H1 (cell line): ENCODE measurements around the gene EPB41L3. TPM values are rescaled to one million over a fixed set of nuclear protein-coding genes. Genes with fewer than 3 reads are reported as not detected.

ENCODE experiments used
- KDM4A ChIP-seq: IDR thresholded peaks from one replicate; pipeline ENCODE4 v1.7.1; 2012; ENCODE audit warnings: low read depth, mild to moderate bottlenecking, moderate library complexity, low read length, inconsistent platforms; ENCODE audit not compliant: severe bottlenecking
- polyA plus RNA-seq, 7 experiments: library from polyadenylated mRNA; depleted of rRNA in 3 of 7; stranded (reverse) in 5 of 7; unstranded in 2 of 7; fragments of >200 nt in 5 of 7; fragments of 200-250 nt in 2 of 7; gene quantifications; 1 replicate in 5 of 7; 2 replicates in 1 of 7; 4 replicates in 1 of 7; pipeline versions ENCODE4 v1.2.1 to v1.2.3, GENCODE V29; 2011 to 2013; ENCODE audit warnings: missing spikeins in 2 of 7, mixed read lengths in 2 of 7
- total RNA-seq: library from RNA; stranded (reverse); fragmentation: NEBNext Ultra II Directional; extraction: Animal tissue kit (Norgen Biotek cat#: 25700); gene quantifications from 2 replicates; pipeline ENCODE4 v1.2.1, GENCODE V29; 2021

EPB41L3 gene
- total and polyA plus RNA-seq, 2 of the 8 experiments (the other 6 are each of a cell fraction or from before 2014, with no cell fraction given): 7.9 to 16.1 TPM

DNA sequence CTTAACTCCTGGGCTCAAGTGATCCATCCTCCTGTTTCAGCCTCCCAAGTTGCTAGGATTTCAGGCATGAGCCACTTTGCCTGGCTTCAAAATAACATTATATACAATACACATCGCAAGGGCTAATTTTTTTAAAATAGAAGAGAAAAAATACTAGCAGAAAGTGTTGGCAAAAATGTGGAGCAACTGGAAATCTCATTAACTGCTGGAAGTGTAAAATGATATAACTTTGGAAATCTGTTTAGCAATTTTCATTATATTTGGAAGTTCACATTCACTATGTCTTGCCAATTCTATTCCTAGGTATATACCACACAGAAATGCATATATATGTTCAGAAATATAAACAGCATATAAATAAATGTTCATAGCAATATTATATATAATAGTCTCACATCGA lies 193.2 kb downstream of the EPB41L3 start (continued):
- TF ChIP-seq KDM4A: no peak

Other genes with a start within 250 kb of the EPB41L3 start
- 15.8 and 18.3 TPM in 2 replicates for gene ZBTB14, start 248.3 kb downstream of the EPB41L3 start, total RNA-seq
- 4.6 and 5.2 TPM in 2 replicates for gene ZBTB14, start 248.3 kb downstream of the EPB41L3 start, polyA plus RNA-seq (2011; rRNA removed)